Fibroblast of villous mesenchyme (primary cell): ENCODE results near the gene SPEM2. TPM values are rescaled to one million over a fixed set of nuclear protein-coding genes. Genes with fewer than 3 reads are reported as not detected.

Experiments used
- DNase-seq: peaks from one replicate; pipeline ENCODE4 v3.0.0-alpha.2; 2010; ENCODE audit warnings: low read depth
- H3K4me3 ChIP-seq: 2 replicates; pipeline ENCODE4 v1.5.1; 2011; ENCODE audit warnings: low read depth, mild to moderate bottlenecking, low read length
- total RNA-seq: library from RNA; depleted of rRNA; stranded (reverse); fragments of >200 nt; gene quantifications from 2 replicates; pipeline ENCODE4 v1.2.3, GENCODE V29; 2012
- TF ChIP-seq, protein P1 (sequence below): IDR thresholded peaks from 2 replicates; pipeline ENCODE4 v1.5.1; 2012; ENCODE audit warnings: low read depth, mild to moderate bottlenecking, low read length; ENCODE audit not compliant: insufficient read depth

Gene SPEM2
- total RNA-seq, 1 donor = not detected

- TF ChIP-seq, protein P1, sequence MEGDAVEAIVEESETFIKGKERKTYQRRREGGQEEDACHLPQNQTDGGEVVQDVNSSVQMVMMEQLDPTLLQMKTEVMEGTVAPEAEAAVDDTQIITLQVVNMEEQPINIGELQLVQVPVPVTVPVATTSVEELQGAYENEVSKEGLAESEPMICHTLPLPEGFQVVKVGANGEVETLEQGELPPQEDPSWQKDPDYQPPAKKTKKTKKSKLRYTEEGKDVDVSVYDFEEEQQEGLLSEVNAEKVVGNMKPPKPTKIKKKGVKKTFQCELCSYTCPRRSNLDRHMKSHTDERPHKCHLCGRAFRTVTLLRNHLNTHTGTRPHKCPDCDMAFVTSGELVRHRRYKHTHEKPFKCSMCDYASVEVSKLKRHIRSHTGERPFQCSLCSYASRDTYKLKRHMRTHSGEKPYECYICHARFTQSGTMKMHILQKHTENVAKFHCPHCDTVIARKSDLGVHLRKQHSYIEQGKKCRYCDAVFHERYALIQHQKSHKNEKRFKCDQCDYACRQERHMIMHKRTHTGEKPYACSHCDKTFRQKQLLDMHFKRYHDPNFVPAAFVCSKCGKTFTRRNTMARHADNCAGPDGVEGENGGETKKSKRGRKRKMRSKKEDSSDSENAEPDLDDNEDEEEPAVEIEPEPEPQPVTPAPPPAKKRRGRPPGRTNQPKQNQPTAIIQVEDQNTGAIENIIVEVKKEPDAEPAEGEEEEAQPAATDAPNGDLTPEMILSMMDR = no peak
- peak overlapping the region; percentile 54 for H3K4me3 ChIP-seq
- DNase-seq = peak; percentile 31
Measured at GRCh38 chr17:7383742-7384488, 41.5 kb upstream of the SPEM2 start.

GRCh38 chr17:7384489-7385081 lies 40.8 kb upstream of the SPEM2 start:
- no peak for DNase-seq
- H3K4me3 ChIP-seq = peak overlapping the region; percentile 54
- TF ChIP-seq, protein P1 = no peak

- no peak overlapping the region for H3K4me3 ChIP-seq
- DNase-seq = no peak
- TF ChIP-seq, protein P1 = no peak
Measured at GRCh38 chr17:7388856-7389255, 36.6 kb upstream of the SPEM2 start.

DNA sequence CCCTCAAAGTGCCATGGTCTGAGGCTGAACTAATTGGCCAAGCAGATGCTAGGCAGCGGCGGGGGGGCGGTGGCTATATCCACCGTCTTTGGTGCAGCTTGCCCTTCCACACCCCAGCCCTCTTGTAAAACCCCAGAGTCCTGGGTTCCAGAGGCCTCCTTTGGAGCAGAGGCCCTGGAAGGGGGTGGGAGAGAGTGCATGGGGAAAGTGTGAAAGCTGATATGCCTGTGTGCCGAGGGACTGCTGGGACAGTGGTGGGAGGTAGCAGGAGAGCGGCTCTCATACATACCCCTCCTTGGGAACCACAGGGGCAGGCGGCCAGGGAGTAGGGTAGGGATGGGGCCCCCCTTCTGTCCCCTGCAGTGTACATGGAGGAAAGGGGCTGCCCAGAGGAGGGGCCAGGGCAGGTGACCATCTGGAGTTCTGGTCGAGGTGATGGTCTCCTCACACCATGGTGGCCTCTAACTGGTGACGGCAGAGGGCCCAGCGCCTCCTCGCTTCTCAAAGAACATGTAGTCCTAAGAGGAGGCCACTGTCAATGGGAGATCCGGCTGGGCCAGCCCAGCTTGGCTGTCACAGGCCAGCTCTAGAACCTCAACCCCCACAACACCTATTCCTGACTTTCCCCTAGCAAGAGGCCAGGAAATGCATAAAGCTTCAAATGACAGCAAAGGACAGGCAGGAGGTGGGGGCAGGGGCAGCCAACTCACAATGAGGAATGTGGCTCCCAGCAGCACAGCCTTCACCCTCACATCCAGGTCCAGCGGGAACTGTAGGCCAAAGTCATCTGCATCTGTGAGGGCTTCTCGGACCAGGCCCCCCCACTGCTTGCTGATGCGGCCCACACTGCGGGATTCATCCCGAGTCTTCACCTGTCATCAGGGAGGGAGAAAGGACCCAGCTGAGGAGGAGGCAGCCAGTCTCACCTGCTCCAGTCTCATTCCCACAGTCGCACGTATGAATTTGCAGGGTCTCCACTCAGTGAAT lies 35.2 kb upstream of the SPEM2 start:
- no peak for DNase-seq
- TF ChIP-seq, protein P1 = no peak
- no peak overlapping the region for H3K4me3 ChIP-seq

GRCh38 chr17:7391307-7391706 lies 34.1 kb upstream of the SPEM2 start:
- TF ChIP-seq, protein P1 = no peak
- no peak for DNase-seq
- no peak overlapping the region for H3K4me3 ChIP-seq

DNA sequence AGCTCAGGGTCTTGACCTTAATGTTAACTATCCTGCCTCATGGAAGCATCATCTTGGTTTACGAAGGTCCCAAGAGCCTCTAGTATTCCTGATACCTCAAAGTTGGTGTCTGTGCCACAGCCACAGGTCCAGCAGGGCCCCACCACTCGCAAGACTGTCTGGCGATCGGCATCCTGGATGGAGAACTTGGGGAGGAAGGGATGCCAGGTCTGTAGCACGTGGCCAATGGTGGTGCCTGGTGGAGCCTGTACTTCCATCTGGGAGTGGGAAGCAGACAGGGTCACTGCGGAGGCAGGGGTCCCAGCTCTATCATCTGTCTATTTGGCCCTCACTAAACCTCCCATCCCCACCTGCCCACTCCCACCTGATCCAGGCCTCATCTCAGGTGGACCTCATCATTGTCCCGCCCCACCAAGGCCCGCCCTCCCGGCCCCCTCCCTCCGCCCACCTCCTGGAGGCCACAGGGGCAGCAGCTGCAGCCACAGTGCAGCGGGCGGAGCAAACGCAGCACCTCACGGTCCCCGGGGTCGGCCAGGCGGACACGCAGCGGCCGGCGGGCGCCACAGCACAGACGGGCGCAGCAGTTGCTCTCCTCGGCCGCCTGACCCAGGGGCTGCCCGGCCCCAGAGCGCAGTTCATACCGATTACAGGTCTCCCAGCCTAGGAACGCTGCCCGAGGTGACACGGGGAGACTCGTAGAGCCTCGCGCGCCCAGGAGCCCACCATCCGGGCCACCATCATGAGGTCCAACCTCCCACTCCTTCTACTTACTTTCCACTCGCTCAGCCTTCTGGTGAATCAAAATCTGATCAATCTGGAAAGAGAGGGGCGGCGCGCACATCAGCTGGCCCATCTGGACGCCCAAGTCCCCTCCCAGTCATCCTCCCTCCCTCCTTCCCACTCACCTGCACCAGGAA lies 32.5 kb upstream of the SPEM2 start:
- TF ChIP-seq, protein P1 = no peak
- peak overlapping the region; percentile 86 for H3K4me3 ChIP-seq
- no peak for DNase-seq
